CD8-positive, alpha-beta memory T cell (primary cell): Measurements from ENCODE around the gene EFCAB9. TPM values are rescaled to one million over a fixed set of nuclear protein-coding genes. Genes with fewer than 3 reads are reported as not detected.

Experiments
- CTCF ChIA-PET: fragments of 350-600 bp; sonication (Branson Sonifier 250); formaldehyde crosslinking; loops from one replicate; lab custom pipeline; 2021; ENCODE audit warnings: antibody characterized with exemption; lab: Charles Lee
- POLR2A ChIA-PET: fragments of 350-600 bp; sonication (Branson Sonifier 250); formaldehyde crosslinking; loops from one replicate; lab custom pipeline; 2021; ENCODE audit warnings: antibody characterized with exemption; lab: Charles Lee
- DNase-seq, 5 donors: peaks; one replicate each; pipeline versions ENCODE4 v3.0.0 to v3.0.0-alpha.2; 2020 to 2022; ENCODE audit warnings: mixed read lengths in 1 of 5
- H3K27ac ChIP-seq: one replicate; pipeline ENCODE4 v1.7.0; 2013; ENCODE audit warnings: low read depth, mild to moderate bottlenecking, low read length, moderate library complexity
- H3K27me3 ChIP-seq: 2 replicates; pipeline ENCODE4 v1.7.0; 2013; ENCODE audit warnings: low read length, mild to moderate bottlenecking; ENCODE audit not compliant: insufficient read depth, poor library complexity, severe bottlenecking
- H3K36me3 ChIP-seq: 2 replicates; pipeline ENCODE4 v1.7.0; 2013; ENCODE audit warnings: mild to moderate bottlenecking, low read length, moderate library complexity; ENCODE audit not compliant: insufficient read depth
- H3K4me1 ChIP-seq: 2 replicates; pipeline ENCODE4 v1.7.0; 2013; ENCODE audit warnings: mild to moderate bottlenecking, low read length, moderate library complexity; ENCODE audit not compliant: insufficient read depth
- H3K4me3 ChIP-seq: 2 replicates; pipeline ENCODE4 v1.7.0; 2013; ENCODE audit warnings: mild to moderate bottlenecking, low read length
- H3K9me3 ChIP-seq: 2 replicates; pipeline ENCODE4 v1.7.0; 2013; ENCODE audit warnings: mild to moderate bottlenecking, low read length
- H3K27ac Mint-ChIP-seq, 8 donors: one replicate each; pipeline ENCODE4 v1.8.0; 2020 to 2021; ENCODE audit warnings: mixed read lengths in 8 of 8, mild to moderate bottlenecking in 6 of 8, inconsistent platforms in 3 of 8, moderate library complexity in 3 of 8
- H3K27me3 Mint-ChIP-seq, 2 donors: one replicate each; pipeline ENCODE4 v1.8.0; 2020 to 2021; ENCODE audit warnings: mixed read lengths in 2 of 2, mild to moderate bottlenecking in 1 of 2, moderate library complexity in 1 of 2
- H3K36me3 Mint-ChIP-seq, 3 donors: one replicate each; pipeline ENCODE4 v1.8.0; 2020 to 2021; ENCODE audit warnings: mixed read lengths in 3 of 3, inconsistent platforms in 1 of 3, mild to moderate bottlenecking in 1 of 3
- H3K4me1 Mint-ChIP-seq, 3 donors: one replicate each; pipeline ENCODE4 v1.8.0; 2020 to 2021; ENCODE audit warnings: mixed read lengths in 3 of 3, inconsistent platforms in 1 of 3, mild to moderate bottlenecking in 1 of 3
- H3K4me3 Mint-ChIP-seq, 7 donors: one replicate each; pipeline ENCODE4 v1.8.0; 2020 to 2021; ENCODE audit warnings: mixed read lengths in 7 of 7, mild to moderate bottlenecking in 6 of 7, moderate library complexity in 4 of 7, inconsistent platforms in 2 of 7
- H3K9me3 Mint-ChIP-seq, 5 donors: one replicate each; pipeline ENCODE4 v1.8.0; 2020 to 2022; ENCODE audit warnings: mixed read lengths in 5 of 5, mild to moderate bottlenecking in 3 of 5, moderate library complexity in 2 of 5, inconsistent platforms in 1 of 5
- polyA plus RNA-seq: library from polyadenylated mRNA; unstranded; fragments of 300-500 nt; fragmentation: Illumina TruSeq; gene quantifications from one replicate; pipeline ENCODE4 v1.2.3, GENCODE V29; 2021
- total RNA-seq, 2 experiments: library from RNA; stranded (reverse); gene quantifications; one replicate each; pipeline ENCODE4 v1.2.3, GENCODE V29; 2021

EFCAB9 gene
- total and polyA plus RNA-seq, 3 experiments from 2014 or later, result not detected

DNA sequence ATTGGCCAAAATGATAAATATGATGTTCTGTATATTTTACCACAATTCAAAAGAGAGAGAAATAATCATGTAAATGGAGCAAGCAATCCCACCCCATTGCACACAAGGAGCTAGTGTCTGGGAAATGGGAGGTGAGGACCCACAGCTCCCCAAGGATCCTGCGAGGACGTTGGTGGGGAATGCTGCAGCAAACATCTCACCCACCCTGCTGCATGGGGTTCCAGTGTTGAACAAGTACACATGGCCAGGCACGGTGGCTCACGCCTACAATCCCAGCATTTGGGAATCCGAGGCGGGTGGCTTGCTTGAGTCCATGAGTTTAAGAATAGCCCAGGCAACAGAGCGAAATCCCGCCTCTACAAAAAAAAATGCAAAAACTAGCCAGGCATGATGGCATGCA, 35.0 kb upstream of the EFCAB9 start:
- Histone ChIP-seq H3K4me3 (no peak overlapping the region), H3K9me3 (no peaks in the 10 kb centered on the region), H3K36me3 (peaks cover 26% of the 10 kb centered on the region), H3K27me3 (no peaks in the 10 kb centered on the region), H3K27ac (no peak overlapping the region), H3K4me1 (peaks cover 67% of the 10 kb centered on the region)
- POLR2A ChIA-PET, result no interaction called here
- Mint-ChIP-seq H3K36me3 (peaks cover 5 to 65% (median 15%) of the 10 kb centered on the region in 3 donors), H3K27ac (peak overlapping the region; percentile 55 to 94 (median 78)), H3K9me3 (no peaks in the 10 kb centered on the region), H3K4me3 (peak overlapping the region in 5 of 7 donors; percentile 11 to 42 (median 26)), H3K27me3 (no peaks in the 10 kb centered on the region), H3K4me1 (peaks cover 66 to 84% (median 80%) of the 10 kb centered on the region in 3 donors)
- CTCF ChIA-PET, result interaction anchor here (1.0 to 5.6 kb wide), 5 partner anchors 9 to 99 kb away, joined by 3 to 29 read pairs (median 3); partner anchors contain the start of gene STK10
- DNase-seq, result peak in 1 of 5 donors; percentile 15

DNA sequence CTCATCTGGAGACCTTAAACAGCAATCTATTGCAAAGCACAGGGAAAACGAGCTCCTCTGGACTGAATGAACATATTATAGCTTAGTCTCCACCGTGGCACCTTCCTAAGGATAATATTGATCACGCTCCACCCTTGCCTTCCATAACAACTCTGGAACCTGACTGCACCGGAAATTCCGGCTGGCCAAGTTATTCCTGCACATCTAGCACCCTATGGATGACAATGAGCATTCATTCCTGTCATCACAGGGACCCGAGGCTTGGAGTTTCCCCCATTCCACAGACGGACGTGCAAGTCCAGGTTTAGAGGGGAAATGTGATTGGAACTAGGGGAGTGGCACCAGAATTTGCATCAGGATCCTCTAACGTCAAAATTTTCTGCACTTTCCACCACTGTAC, 33.5 kb upstream of the EFCAB9 start:
- H3K4me3 Mint-ChIP-seq, result peak overlapping the region in 6 of 7 donors; percentile 21 to 60 (median 40)
- no peaks in the 10 kb centered on the region for H3K27me3 Mint-ChIP-seq
- H3K27ac Mint-ChIP-seq, result peak overlapping the region; percentile 66 to 93 (median 85)
- Histone ChIP-seq H3K27me3 (no peaks in the 10 kb centered on the region), H3K4me3 (no peak overlapping the region), H3K27ac (no peak overlapping the region), H3K4me1 (peaks cover 74% of the 10 kb centered on the region), H3K36me3 (peaks cover 18% of the 10 kb centered on the region), H3K9me3 (no peaks in the 10 kb centered on the region)
- CTCF ChIA-PET, result interaction anchor here (1.5 to 5.6 kb wide), 2 partner anchors 28 to 100 kb away, joined by 3 to 29 read pairs; partner anchors contain the start of gene STK10
- H3K4me1 Mint-ChIP-seq, result peaks cover 66 to 87% (median 82%) of the 10 kb centered on the region in 3 donors
- peaks cover 5 to 61% (median 12%) of the 10 kb centered on the region in 3 donors for H3K36me3 Mint-ChIP-seq
- H3K9me3 Mint-ChIP-seq, result no peaks in the 10 kb centered on the region
- POLR2A ChIA-PET, result interaction anchor here (0.6 to 2.4 kb wide), 2 partner anchors 10 to 12 kb away, joined by 4 to 8 read pairs; no protein-coding TSS in a partner anchor
- peak in 1 of 5 donors; percentile 23 for DNase-seq

DNA sequence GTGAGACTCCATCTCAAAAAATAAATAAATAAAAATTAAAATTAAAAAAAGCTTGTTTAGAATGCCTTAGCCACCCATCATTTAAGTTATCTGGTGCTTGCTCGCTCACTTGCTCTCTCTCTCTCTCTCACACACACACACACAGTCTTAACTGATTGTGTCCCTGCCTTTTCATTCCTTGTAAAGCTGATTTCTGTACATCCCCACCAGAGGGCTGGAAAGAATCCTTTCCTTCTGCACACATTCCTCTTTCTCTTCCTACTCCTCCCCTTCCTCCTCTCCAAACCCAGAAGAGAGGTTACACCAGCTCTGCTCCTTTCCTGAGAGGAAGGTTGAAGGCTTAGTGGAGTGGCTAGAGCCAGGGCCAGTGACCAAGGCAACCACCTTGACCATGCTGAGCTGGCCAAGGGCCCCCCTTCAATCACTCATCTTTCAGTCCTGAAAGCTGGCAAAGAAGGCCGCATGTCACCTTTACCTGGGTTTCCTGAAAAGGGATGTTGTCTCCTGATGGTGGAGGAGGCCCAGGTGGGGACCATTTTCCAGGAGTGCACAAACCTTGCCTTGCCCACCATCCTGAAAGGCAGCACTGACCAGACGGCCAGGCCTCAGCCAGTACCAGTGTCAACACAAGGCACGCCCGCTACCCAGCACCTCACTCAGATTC, 31.5 kb upstream of the EFCAB9 start:
- Histone ChIP-seq H3K27me3 (no peaks in the 10 kb centered on the region), H3K9me3 (no peaks in the 10 kb centered on the region), H3K36me3 (peaks cover 6% of the 10 kb centered on the region), H3K4me1 (peaks cover 85% of the 10 kb centered on the region), H3K27ac (no peak overlapping the region), H3K4me3 (no peak overlapping the region)
- ChIA-PET POLR2A (interaction anchor here (0.6 to 2.8 kb wide), 2 partner anchors 12 kb away, joined by 5 to 12 read pairs; no protein-coding TSS in a partner anchor), CTCF (interaction anchor here (1.2 to 5.6 kb wide), 4 partner anchors 11 to 26 kb away, joined by 4 to 29 read pairs (median 9); partner anchors contain the start of gene STK10)
- Mint-ChIP-seq H3K4me3 (peak overlapping the region in 5 of 7 donors; percentile 26 to 85 (median 54)), H3K4me1 (peaks cover 69 to 89% (median 82%) of the 10 kb centered on the region in 3 donors), H3K27me3 (no peaks in the 10 kb centered on the region), H3K27ac (peak overlapping the region; percentile 19 to 94 (median 85)), H3K36me3 (peaks cover 0 to 60% (median 7%) of the 10 kb centered on the region in 3 donors), H3K9me3 (no peaks in the 10 kb centered on the region)
- DNase-seq, result no peak

DNA sequence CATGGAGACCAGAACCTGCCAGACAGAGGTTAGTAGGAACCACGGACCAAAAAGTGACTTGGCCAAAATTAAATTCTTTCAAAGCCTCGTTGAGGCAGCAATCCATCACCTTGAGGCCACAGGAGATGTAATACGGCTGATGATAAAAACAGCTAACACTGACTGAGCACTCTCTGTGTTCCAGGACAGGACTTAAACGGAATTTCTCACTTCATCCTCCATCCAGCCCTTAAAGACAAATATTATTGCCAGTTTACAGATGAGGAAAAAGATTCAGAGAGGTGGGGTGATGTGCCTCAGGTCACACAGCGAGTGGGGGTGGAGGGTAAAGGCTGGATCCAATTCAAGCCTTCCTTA, 31.0 kb upstream of the EFCAB9 start:
- H3K27ac ChIP-seq, result no peak overlapping the region
- Mint-ChIP-seq H3K27me3 (no peaks in the 10 kb centered on the region), H3K27ac (peak overlapping the region; percentile 52 to 94 (median 85)), H3K4me1 (peaks cover 72 to 91% (median 84%) of the 10 kb centered on the region in 3 donors), H3K9me3 (no peaks in the 10 kb centered on the region), H3K36me3 (peaks cover 0 to 60% (median 7%) of the 10 kb centered on the region in 3 donors), H3K4me3 (peak overlapping the region in 2 of 7 donors; percentile 8 to 31)
- H3K27me3 ChIP-seq, result no peaks in the 10 kb centered on the region
- peaks cover 2% of the 10 kb centered on the region for H3K36me3 ChIP-seq
- no peaks in the 10 kb centered on the region for H3K9me3 ChIP-seq
- POLR2A ChIA-PET, result interaction anchor here (0.5 to 2.8 kb wide), 2 partner anchors 11 to 19 kb away, joined by 5 to 12 read pairs; no protein-coding TSS in a partner anchor
- DNase-seq, result no peak
- H3K4me3 ChIP-seq, result no peak overlapping the region
- H3K4me1 ChIP-seq, result peaks cover 88% of the 10 kb centered on the region
- CTCF ChIA-PET, result interaction anchor here (0.9 to 5.6 kb wide), 4 partner anchors 11 to 26 kb away, joined by 4 to 29 read pairs (median 8); partner anchors contain the start of gene STK10

DNA sequence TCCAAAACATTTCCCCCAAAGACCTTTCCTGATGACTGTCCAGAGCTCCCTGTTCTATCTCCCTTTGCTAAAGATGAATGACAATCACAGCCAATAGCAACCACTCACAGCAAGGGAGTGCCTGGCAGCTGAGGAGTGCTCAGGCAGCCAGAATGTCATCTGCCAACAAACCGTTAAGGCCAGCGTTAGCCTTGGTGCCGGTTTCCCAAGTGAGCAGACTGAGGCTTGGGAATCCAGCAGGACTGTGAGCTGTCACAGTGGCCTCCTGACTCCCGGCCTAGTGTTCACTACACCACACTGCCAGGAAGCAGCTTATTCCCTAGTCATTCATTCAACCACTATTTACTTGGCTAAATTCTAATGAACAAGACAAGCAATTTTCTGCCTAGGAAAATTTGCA, 30.6 kb upstream of the EFCAB9 start:
- Mint-ChIP-seq H3K36me3 (peaks cover 0 to 61% (median 8%) of the 10 kb centered on the region in 3 donors), H3K27me3 (no peaks in the 10 kb centered on the region), H3K4me3 (peak overlapping the region in 3 of 7 donors; percentile 8 to 31 (median 8)), H3K9me3 (no peaks in the 10 kb centered on the region), H3K27ac (peak overlapping the region; percentile 12 to 94 (median 82)), H3K4me1 (peaks cover 73 to 91% (median 84%) of the 10 kb centered on the region in 3 donors)
- Histone ChIP-seq H3K4me3 (no peak overlapping the region), H3K36me3 (no peaks in the 10 kb centered on the region), H3K27ac (no peak overlapping the region), H3K27me3 (no peaks in the 10 kb centered on the region), H3K9me3 (no peaks in the 10 kb centered on the region), H3K4me1 (peaks cover 89% of the 10 kb centered on the region)
- ChIA-PET CTCF (interaction anchor here (0.9 to 2.3 kb wide), 4 partner anchors 9 to 52 kb away, joined by 4 to 13 read pairs (median 4); partner anchors contain the start of gene STK10), POLR2A (interaction anchor here (0.5 to 2.8 kb wide), 2 partner anchors 11 to 19 kb away, joined by 5 to 12 read pairs; no protein-coding TSS in a partner anchor)
- DNase-seq, result no peak

DNA sequence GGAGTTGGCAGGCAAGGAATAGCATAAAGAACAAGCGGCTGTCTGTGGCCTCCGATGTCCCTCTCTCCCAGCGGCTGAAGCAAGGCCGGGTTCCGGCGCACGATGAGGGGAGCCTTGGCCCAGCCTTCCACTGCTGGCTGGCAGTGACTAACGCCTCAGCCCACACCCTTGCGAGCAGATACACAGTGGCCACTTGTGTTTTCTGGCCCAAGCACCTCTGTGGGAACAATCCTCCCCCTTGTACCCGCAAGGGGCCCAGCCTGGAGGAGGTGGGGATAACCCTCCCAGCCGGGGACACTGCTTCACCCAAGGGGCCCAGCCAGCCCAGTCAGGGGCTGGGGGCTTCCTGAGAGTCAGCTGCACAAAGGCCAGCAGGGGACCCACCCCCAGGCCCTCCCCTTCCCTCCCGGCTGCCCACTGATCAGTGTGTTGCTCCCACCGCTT, 29.2 kb upstream of the EFCAB9 start:
- peak overlapping the region; percentile 32 to 97 (median 70) for H3K27ac Mint-ChIP-seq
- Histone ChIP-seq H3K4me3 (no peak overlapping the region), H3K4me1 (peaks cover 93% of the 10 kb centered on the region), H3K9me3 (no peaks in the 10 kb centered on the region), H3K27me3 (no peaks in the 10 kb centered on the region), H3K27ac (no peak overlapping the region), H3K36me3 (peaks cover 9% of the 10 kb centered on the region)
- DNase-seq, result no peak
- H3K27me3 Mint-ChIP-seq, result no peaks in the 10 kb centered on the region
- ChIA-PET POLR2A (interaction anchor here (1.0 to 2.8 kb wide), 2 partner anchors 9 to 14 kb away, joined by 5 to 12 read pairs; no protein-coding TSS in a partner anchor), CTCF (interaction anchor here (0.8 to 1.9 kb wide), 6 partner anchors 11 to 57 kb away, joined by 3 to 5 read pairs (median 4); partner anchors contain the start of gene STK10)
- no peaks in the 10 kb centered on the region for H3K9me3 Mint-ChIP-seq
- peaks cover 0 to 69% (median 8%) of the 10 kb centered on the region in 3 donors for H3K36me3 Mint-ChIP-seq
- H3K4me1 Mint-ChIP-seq, result peaks cover 77 to 93% (median 86%) of the 10 kb centered on the region in 3 donors
- H3K4me3 Mint-ChIP-seq, result peak overlapping the region in 1 of 7 donors; percentile 34

DNA sequence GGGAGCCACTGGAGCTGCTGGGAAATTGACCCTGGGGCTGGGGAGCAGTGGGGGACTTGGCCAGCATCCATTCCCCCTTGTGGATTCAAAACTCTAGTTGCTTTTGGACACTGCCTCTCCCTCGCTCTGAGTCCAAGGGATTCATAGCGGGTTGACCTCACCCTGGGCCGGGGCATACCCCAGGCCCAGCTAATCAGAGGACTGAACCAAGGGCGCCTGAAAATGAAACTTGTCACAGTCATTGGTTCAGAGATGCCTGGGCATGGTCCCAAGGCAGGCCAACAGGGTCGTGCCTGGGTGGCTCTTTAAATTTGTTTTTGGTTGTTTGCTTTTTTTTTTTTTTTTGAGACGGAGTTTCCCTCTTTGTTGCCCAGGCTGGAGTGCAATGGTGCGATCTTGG, 28.5 kb upstream of the EFCAB9 start:
- POLR2A ChIA-PET, result interaction anchor here (0.6 kb wide), 1 partner anchor 9 kb away, joined by 3 read pairs; no protein-coding TSS in a partner anchor
- no peak for DNase-seq
- no peaks in the 10 kb centered on the region for H3K27me3 Mint-ChIP-seq
- peaks cover 11% of the 10 kb centered on the region for H3K36me3 ChIP-seq
- H3K4me1 ChIP-seq, result peaks cover 93% of the 10 kb centered on the region
- no peaks in the 10 kb centered on the region for H3K9me3 ChIP-seq
- H3K4me1 Mint-ChIP-seq, result peaks cover 79 to 93% (median 90%) of the 10 kb centered on the region in 3 donors
- H3K4me3 ChIP-seq, result no peak overlapping the region
- peak overlapping the region in 6 of 8 donors; percentile 66 to 97 (median 79) for H3K27ac Mint-ChIP-seq
- CTCF ChIA-PET, result interaction anchor here (1.1 to 1.9 kb wide), 4 partner anchors 14 to 58 kb away, joined by 3 to 5 read pairs (median 4); no protein-coding TSS in a partner anchor
- no peaks in the 10 kb centered on the region for H3K27me3 ChIP-seq
- H3K9me3 Mint-ChIP-seq, result no peaks in the 10 kb centered on the region
- peaks cover 0 to 75% (median 11%) of the 10 kb centered on the region in 3 donors for H3K36me3 Mint-ChIP-seq
- no peak overlapping the region for H3K27ac ChIP-seq
- H3K4me3 Mint-ChIP-seq, result no peak overlapping the region
